Fibroblast of skin of right quadriceps (primary cell): ENCODE results near the gene MFN1.

Experiments
- DNase-seq: peaks from one replicate; pipeline ENCODE4 v3.0.0-alpha.2; 2013

The MFN1 gene

DNA sequence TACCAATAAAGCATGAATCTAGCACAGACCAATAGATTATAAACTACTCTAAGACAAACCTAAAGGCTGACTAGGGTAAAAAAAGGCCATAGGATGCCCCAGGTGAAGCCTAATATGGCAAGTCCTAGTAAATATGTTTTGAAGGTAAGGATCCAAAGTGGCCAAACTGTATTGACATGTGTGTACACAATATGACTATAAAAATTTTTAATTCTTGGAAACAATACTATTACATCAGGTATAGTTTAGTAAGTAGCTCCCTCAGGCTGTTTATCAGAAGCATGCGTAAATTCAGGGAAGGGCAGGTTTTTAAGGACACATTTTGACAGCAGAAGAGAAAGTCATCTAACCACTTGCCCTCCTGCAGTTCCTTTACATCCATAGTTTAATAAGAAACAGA is 84.9 kb downstream of the MFN1 start:
- no peak for DNase-seq

GRCh38 chr3:179436517-179436916 is 89.0 kb downstream of the MFN1 start:
- DNase-seq = no peak

- DNase-seq = no peak
Observed at GRCh38 chr3:179438841-179439240, 91.3 kb downstream of the MFN1 start.
